KOPT-K1 (cell line): ENCODE results near the gene P4HA2.

ENCODE experiments used
- H3K27ac ChIP-seq: fragments of 200-600 bp; sonication (generic); 2 replicates; pipeline ENCODE4 v1.5.1; 2016; ENCODE audit warnings: antibody characterized with exemption, mild to moderate bottlenecking, low read depth, low read length; ENCODE audit not compliant: poor library complexity, severe bottlenecking
- H3K36me3 ChIP-seq: fragments of 200-600 bp; sonication (generic); 2 replicates; pipeline ENCODE4 v1.5.1; 2017; ENCODE audit warnings: antibody characterized with exemption, mild to moderate bottlenecking, low read length, moderate library complexity; ENCODE audit not compliant: insufficient read depth
- H3K9me3 ChIP-seq: fragments of 200-600 bp; sonication (generic); 2 replicates; pipeline ENCODE4 v1.5.1; 2017; ENCODE audit warnings: antibody characterized with exemption, low read length, mild to moderate bottlenecking; ENCODE audit not compliant: insufficient read depth, poor library complexity, severe bottlenecking

P4HA2 gene

DNA sequence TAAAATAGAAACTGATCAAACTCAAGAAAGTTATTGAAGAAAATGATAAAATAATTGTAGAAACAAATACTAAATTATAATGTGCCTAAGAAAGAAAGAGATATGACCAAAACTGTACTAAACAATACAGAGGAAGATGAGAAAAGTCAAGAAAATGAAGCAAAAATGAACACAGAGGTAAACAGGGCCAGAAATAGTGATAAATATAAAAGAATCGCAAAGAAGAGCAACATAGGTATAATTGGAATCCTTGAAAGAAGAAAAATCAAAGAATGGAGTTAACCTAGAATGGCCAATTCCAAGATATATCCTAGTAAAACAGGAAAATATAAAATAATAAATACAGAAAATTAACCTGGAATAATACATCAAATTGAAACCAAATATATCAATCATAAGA is 84.5 kb downstream of the P4HA2 start:
- Histone ChIP-seq H3K9me3 (peaks cover 8% of the 10 kb centered on the region), H3K36me3 (no peaks in the 10 kb centered on the region), H3K27ac (no peak overlapping the region)

DNA sequence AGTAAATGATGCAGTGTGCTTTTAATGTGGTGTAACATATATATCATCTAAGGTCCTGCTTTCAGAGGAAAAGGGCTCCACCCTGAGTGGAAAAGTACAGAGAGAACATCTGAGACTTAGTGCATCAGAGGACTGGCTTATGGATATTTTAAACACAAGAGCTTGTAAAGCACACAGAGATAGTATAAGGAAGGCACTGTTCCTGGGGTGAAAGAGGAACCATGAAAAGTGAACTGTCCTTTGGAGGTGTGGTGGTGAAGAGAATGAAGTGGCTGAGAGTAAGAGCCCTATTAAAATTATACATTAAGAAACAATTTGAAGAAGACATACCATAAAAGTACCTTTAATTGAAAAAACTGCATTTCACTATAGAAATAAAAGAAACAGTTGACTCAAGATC is 85.2 kb downstream of the P4HA2 start:
- Histone ChIP-seq H3K36me3 (no peaks in the 10 kb centered on the region), H3K27ac (no peak overlapping the region), H3K9me3 (peaks cover 8% of the 10 kb centered on the region)
